Left forelimb (tissue), 1 donor: ENCODE results near the gene ATP6V1B1.
A peak's percentile ranks its signal among the peaks of the same experiment; 100 is the strongest.

ENCODE experiments used
- DNase-seq: peaks from one replicate; pipeline ENCODE4 v3.0.0-alpha.2; 2018; ENCODE audit warnings: low spot score

ATP6V1B1 gene

DNA sequence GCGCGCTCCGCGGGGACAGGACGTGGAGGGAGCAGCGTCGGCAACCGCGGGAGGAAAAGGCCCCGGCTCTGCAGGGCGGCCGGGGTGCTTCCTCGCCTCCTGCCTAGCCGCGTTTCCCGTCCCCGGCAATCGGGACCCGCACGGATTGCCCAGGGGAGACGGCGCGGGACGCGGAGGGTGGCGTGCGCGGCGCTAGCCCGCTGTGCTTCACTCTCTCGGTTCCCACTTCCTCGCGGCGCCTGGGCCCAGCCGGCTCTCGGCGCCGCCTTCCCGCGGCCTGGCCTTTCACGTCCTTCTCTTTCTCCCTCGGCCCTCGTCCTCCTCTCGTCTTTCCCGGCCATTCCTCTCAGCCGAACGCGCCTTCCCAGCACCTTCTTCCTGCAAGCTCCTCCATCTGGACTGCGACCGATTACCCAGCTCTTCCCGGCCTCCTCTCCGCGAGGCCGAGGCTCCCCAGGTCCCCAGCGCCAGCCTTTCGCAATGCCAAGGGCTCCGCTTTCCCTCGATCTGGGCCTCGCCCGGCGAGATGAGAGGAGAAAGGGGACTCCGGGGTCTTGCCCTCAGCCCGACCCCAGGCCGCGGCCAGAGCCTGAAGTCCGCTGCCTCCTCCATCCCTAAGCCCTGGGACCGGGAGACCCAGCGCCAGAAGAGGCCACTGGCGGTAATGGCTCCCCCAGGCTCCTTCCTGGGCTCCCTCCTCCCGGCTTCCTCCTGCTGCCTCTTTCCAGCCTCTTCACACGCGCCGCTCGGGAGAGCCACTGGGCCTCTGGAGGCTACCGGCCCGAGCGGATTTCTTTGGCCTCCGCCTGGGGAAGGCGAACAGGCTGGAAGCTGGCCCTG is 34.3 kb upstream of the ATP6V1B1 start:
- DNase-seq: no peak

DNA sequence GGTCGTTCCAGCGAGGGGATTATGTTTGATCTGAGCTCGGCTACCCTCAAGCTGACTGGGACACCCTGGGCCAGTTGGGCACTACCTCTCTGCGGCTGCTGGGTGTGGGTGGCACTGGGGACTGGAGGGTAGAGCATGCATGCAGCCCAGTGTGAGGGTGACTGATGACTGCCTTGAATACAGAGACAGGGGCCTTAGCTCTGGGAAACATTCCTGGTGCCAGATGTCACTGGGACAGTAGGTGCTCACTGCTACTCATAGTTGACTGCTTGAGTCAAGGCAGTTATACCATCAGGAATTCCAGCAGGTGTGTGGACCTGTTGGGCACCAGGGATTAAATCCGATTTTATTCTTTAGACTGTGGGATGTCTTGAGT is 33.6 kb upstream of the ATP6V1B1 start:
- no peak for DNase-seq

DNA sequence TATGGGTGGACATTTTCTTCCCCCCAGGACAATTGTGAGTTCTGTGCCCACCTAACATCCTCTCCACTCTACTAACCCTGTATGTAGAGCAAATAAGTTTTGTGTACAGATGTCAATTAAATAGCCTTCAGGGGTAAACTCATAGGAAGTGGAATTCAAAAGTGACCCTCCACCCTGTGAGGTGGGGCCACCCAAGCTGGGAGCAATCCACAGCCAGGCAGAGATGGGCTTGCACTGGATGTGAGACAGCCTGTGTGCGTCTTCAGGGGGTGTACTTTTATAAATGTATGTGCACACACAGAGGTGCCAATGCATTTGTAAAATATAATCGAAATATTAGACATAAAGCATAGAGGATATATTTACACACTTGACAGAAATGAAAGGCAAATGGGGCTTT is 33.1 kb upstream of the ATP6V1B1 start:
- DNase-seq: no peak

DNA sequence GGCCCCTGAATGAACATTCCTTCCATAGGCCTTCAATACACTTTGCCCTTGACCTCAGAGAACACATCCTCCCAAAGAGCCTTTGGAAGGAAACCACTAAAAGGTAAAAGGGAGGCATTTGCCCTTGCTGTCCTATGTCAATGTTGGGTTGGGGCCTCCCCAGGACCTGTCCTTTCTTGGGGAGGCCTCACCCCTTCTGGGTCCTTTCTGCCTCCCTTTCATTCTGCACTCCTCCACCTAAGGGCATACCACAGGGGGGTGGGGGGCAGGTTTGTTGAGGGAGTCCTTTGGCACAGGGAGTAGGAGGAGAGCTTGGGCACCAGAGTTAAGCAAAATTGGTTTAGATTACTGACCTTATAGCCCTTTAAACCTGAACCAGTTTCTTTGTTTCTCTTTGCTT is 32.5 kb upstream of the ATP6V1B1 start:
- no peak for DNase-seq

DNA sequence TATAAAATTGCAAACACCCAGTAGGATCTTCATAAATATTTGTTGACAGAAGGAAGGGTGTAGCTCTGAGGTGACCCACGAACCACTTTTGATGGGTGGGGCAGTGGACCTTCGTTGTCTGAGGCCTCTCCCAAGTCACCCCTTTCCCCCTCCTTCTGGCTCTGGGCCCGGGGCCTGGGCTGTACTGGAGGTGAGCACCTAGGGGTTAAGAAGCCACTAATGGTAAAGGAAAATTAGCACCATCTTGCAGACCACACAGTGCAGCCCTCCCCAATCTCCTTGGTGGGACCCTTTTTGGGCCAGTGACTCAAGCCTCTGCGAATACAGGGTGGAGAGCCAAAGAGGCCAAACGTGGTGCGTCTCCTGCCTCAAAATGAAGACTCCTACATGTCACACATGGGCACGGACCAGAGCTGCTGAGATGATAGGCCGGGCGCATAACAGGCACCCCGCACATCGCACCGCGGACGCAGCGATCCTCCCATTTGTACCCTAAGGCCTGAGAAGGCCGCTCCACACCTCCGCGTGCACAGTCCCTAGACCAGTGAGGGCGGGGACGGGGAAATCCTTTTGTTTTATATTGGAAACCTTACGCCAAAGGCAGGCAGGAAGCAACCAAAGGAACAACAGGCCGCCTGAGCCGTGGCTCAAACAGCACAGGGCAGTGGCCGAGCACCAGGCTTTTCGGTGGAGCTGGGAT is 31.9 kb upstream of the ATP6V1B1 start:
- no peak for DNase-seq

DNA sequence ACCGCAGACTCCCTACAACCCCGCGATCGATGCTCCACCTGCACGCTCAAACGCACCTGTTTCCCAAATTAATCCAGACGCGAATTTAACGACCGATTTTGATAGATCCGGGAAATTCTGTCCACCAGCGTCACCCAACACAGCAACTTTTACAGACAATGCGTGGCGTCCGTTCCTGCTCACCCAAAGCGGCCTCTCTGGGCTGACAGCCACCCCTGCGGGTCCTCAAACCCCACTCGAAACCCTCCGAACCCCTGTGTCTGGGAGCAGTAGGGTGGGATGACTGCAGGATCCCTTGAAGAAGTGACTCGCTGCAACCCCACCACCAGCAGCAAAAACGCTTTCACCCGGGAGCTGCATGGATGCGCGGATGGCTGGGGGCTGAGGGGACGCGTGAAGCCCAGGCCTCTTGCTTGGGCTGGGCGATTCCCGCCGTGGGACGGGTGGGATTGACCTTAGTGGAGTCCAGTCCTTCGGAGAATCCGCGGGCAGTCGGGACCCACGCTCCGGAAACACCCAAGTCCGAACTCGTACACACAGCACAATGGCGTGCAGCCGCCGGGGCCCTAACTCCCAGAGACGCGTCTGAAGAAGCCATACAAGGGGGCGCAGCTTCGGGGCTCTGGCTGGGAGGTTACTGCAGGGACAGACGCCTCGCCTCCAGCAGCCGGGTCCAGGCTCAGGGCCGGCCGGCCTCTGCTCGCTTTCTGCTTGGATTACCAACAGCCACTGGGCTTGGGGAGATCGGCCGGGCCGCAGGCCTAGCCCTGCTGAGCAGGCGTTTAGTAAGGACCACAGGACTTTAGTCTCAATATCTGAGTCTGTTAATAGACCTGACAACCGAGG is 31.1 kb upstream of the ATP6V1B1 start:
- DNase-seq: no peak

DNA sequence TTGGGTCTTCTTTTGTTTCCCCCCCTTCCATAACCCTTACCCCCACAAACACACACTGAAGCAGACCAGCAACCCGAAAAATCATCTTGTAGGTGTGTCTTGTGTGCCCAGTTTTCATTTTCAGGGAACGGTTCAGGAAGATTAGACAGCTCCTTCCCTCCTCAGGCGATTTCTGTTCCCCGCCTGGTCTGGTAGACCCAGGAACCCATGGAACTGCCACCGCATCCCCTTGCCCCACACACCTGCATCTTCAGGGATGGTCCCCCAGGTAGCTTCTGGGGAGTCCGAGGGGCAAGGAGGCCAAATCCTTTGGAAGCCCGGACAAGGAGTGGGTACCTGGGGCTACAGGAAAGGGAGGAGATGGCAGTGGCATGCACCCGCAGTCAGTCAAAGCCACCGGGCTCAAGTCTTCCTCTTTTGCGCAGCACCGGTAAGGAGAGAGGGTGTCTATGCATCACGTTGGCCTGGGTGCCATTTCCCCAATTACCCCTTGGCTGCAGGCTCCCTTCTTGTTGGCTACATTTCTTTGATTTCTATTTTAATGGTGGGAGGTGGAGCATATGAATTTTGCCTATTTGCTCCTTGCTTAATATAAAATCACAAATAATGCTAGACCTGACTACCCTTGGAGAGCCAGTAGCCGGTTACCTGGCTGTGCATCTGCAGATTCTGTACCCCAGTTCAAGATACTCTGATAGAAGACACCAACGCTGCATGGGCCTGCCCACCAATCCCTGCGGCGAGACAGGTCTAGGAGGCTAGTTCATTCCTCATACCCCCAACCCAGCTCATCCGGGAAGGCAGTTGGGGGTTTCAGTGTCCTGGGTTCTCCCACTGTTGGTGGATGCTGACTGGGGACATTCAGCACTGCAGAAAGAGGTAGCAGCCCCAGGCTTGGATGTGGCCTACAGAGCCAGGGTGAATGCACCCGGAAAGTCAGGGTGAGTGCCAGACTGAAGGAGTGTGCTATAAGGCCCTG is 30.0 kb upstream of the ATP6V1B1 start:
- DNase-seq: no peak

DNA sequence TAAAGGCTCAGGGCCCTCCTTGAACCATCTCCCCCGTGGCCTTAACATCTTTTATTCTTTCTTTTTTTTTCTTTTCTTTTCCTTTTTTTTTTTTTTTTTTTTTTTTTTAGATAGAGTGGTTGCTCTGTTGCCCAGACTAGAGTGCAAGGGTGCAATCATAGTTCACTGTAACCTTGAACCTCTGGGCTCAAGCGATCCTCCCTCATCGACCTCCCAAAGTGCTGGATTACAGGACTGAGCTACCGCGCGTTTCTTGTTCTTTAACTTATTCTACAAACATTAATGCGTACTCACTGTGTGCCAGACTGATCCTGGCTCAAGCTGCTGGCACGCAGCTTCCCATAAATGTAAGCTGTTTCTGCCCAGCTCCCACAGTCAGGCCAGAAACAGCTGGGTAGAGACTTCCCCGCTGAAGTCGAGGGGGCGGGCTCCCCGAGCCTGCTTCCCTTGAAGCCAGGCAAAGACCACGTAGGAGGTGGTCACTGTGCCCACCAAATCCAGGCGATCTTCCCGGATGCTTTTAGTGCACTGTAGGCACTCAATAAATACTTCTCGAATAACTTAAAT is 29.2 kb upstream of the ATP6V1B1 start:
- DNase-seq: no peak

DNA sequence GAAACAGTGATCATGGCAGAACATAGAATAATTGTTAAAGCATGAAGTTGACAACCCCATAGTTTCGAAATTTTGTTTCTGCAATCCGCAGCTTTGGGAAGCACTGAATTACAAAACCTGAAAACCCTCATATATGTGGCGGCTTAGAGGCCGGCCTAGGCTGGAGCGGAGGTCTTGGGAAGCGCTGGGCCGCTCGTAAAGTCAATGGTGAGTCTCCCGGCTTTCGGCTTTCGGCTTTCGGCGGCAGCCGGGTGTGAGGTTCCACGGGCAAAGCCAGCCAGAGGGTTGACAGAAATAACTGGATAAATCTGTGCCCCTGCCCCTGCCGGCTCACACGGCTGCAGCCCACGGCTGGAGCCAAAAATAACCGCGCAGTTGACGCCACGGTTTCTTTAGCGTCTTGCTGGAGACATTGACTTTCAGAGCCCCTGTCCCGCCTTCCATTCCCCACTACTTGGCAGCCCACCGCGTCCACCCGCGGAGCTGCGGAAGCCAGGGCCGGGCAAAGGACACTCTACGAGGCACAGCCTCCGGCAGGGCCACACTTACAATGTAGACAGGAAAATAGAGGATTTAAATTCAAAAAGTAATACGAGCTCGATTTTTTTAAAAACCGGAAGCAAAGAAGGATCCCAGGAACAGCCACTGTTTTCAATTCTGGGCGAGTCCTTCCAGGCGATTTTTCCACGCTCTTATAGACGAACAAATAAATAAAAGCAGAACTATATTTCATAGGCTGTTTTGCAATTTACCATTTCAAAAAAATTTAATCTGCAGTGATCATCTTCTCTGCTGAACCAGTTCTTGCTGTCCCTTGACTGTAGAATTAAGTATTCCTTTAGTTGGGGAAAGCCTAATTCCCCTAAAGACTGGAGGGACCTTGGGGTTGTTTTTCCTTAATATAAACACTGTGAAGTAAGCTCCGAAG is 28.3 kb upstream of the ATP6V1B1 start:
- DNase-seq: peak; percentile 68

DNA sequence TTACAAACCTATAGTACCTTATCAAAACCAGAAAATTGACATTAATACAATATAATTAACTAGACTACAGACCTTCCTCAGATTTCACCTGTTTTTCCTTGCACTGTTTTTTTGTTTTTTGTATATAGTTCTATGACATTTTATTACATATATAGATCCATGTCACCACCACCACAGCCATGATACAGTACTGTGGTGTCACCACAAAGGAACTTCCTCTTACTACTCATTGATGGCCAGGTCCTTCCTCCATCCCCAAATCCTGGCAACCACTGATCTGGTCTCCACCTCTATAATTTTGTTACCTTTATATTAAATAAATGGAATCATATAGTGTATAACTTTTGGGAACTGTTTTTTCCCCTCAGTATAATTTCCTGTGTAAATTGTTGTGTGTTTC is 19.4 kb upstream of the ATP6V1B1 start:
- no peak for DNase-seq

DNA sequence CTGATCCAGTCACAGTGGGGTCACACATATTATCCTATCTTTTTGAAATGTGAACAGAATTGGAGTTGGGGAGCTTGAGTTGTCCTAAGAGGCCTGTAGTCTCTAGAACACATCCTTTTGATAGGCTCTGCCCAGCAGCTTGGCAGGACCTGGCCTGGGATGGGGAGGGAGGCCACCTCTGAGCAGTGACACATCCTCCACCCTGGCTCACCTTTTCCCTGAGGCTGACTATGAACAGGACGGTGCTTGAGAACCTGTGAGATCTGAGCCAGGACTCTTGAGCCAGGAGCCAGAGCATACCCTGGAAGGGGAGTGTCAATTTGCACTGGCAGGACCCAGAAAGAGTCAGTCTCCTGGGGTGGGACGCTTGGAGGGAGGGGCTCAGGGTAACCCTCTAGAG is 17.7 kb upstream of the ATP6V1B1 start:
- DNase-seq: peak; percentile 28

DNA sequence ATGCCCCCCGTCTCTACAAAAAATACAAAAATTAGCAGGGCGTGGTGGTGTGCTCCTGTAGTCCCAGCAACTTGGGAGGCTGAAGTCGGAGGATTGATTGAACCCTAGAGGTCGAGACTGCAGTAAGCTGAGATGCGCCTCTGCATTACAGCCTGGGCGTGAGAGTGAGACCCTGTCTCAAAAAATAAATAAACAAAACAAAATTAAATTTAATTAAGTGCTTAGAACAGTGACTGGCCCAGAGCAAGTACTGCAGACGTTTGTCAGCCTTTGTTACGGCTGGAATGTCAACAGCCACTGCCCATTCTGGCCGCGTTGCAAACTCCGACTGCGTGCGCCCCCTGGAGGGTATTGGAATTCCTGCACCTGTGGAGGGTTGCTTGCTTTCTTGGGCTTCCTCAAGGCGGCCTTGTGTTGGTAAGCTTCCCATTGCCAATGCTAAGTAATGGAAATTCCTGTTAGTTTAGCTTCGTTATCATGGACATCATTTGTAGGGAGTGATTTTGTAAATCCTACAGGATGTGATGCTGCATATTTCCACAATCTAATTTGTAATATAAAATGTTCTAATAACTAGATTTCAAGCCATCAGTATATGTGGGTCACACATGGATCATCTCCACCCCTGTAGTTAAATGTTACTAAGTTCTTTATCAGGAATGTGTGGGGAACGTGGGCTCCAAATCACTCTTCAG is 15.9 kb upstream of the ATP6V1B1 start:
- peak; percentile 83 for DNase-seq

DNA sequence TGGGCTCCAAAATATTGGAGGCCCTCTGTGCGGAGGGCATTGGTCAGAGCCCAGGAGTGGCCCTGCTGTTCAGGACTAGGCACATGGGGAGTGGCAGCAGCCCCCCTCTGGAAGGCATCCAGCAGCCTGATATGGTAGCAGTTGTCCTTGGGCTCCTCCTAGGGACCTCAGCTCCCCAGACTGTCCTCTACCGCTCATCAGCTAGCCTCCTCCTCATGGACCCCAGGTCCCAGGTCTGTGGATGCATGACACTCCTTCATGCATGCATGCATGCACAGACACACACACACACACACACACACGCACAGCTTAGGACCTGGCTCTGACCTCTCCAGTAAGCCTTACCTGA is 15.4 kb upstream of the ATP6V1B1 start:
- peak; percentile 14 for DNase-seq

DNA sequence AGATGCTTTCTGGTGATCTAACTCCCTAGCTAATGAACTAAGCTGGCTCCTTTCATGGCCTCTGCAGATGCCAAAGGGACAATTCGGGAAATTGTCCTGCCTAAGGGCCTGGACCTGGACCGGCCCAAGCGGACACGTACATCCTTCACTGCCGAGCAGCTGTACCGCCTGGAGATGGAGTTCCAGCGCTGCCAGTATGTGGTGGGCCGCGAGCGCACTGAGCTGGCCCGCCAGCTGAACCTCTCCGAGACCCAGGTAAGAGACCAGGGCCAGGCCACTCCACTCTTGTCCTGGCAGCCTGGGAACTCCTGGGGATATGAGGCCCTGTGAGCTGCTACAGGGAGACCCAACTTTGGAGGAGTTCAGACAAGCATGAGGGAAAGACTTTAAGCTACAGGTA is 14.7 kb upstream of the ATP6V1B1 start:
- DNase-seq: peak; percentile 18

DNA sequence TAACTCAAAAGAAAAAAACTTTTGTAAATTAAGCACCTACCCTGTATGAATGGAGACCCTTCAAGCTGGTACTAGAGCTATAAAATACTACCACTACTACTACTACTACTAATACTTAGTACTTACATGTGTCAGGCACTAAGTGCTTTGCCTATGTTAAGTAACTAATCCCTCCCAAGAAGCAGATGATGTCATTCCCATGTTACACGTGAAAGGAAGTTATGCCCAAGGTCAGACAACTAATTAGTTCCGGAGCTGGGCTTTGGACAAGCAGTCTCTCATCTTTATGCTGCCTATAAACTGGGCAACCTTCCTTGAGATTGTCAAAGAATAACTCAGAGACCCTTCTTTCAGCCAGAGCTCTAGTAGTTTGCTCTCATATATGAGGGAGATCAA is 13.9 kb upstream of the ATP6V1B1 start:
- DNase-seq: no peak

DNA sequence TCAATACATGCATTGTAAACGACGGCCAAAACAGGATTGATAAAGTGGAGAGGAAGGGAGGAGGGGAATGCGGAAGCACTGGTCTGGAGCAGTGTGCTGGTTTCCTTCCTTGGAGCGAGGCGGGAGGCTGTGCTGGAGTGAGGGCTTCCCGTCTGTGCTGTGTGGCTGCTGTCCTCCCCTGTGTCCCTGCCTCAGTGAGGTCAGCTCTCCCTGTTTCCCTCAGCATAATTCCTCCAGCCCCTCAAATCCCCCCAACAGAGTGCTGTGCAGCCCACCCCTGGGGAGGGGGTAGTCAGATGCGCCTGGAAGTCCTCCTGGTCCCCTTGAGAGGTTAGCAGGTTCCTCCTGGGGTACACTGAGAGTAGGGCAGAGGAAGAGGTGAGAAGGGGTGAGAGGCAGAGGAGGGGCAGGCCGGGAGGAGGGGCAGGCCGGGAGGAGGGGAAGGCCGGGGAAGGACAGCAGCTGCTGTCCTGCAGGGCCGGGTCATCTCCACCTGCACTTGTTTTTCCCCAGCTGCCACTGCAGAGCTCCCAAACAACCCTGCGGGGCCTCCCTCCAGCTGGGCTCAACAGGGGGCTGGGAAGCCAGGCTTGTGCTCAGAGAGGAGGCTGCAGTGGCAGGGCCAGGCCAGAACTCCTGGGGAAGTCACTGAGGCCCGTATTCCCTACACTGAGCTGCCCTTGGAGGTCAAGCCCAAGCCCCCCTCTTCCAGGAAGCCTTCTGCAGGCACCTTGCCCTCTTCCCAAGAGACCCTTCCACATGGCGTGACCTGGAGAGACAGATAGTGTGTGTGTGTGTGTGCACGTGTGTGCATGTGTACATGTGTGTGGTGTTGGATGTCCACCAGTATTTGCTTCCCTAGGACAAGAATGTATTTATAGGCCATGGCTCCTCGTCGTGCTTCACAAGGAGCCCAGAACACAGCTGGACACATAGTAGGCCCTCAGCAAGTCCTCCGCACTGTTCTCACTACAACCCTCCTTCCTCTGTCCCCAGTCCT is 13.2 kb upstream of the ATP6V1B1 start:
- peak; percentile 66 for DNase-seq

DNA sequence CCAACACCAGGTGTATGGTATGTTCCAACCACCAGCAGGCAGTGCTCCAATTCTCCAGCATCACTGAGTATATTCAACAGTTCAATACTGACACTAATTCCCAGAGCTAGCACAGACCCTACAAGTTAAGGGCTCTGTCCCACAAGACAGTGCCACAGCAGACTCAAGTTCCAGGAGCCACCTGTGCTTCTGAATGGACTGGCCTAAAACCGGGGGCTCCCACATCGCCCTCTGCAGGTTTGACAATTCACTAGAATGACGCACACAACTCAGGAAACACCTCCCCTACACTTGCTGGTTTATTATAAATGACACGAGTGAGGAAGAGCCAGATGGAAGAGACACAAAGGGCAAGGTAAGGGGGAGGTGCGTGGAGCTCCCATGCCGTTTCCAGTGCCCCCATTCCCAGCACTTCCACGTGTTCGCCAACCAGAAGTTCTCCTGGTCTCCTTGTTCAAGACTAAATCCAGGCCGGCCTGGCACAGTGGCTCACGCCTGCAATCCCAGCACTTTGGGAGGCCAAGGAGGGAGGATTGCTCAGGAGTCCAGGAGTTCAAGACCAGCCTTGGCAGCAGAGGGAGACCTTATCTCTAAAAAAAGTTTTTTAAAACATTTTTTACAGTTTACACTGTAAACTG is 12.2 kb upstream of the ATP6V1B1 start:
- peak; percentile 40 for DNase-seq

DNA sequence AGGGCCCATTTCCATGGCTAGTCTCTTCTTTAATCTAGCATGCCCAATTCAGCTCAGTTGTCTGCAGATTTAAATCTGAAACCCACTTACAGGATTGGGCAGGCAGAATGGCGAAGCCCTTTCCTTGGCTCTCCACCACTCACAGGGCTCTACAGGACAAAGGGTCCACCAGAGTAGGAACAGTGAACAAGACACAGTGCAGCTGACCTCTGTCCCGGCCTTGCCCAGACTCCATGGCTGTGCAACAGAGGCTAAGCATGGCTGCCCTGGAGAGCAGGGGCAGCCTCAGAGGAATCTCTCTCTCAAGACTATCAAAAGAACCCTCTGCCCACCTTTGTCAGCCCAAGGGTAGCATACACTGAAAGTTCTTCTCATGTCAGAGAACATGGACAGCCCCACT is 9.7 kb upstream of the ATP6V1B1 start:
- peak; percentile 28 for DNase-seq
